SU-DHL-6 (cell line): ENCODE results near the gene ORM1.

Source experiments
- CTCF ChIP-seq: fragments of 200-600 bp; sonication (generic); IDR thresholded peaks from one replicate; pipeline ENCODE4 v1.5.1; 2017; ENCODE audit warnings: antibody characterized with exemption, mild to moderate bottlenecking, low read length, moderate library complexity; ENCODE audit not compliant: insufficient read depth, poor library complexity, severe bottlenecking
- EZH2phosphoT487 ChIP-seq: fragments of 200-600 bp; sonication (generic), shearing (Covaris generic); conservative IDR thresholded peaks from 2 replicates; pipeline ENCODE4 v1.6.1; 2018; ENCODE audit warnings: mild to moderate bottlenecking, antibody characterized with exemption, low read length, moderate library complexity, mixed read lengths

- TF ChIP-seq CTCF (no peak), EZH2phosphoT487 (no peak)
Measured at GRCh38 chr9:114344188-114344566, 21.3 kb downstream of the ORM1 start.
